ENCODE data around the gene EPS8.

Gene EPS8

GRCh38 chr12:15709551-15709950 is 79.6 kb downstream of the EPS8 start:
- Histone ChIP-seq H2AFZ (ENCODE audit: low read depth, low read length) (no peak overlapping the region), H3K4me3 (ENCODE audit: low read depth in 1 of 2, low read length in 2 of 2) (no peak overlapping the region), H3K36me3 (ENCODE audit: insufficient read depth, low read length) (no peaks in the 10 kb centered on the region), H3K4me2 (ENCODE audit: insufficient read depth, low read length) (no peak overlapping the region), H3K27me3 (ENCODE audit: insufficient read depth, low read length, poor library complexity) (no peaks in the 10 kb centered on the region), H4K20me1 (ENCODE audit: insufficient read depth, low read length) (no peaks in the 10 kb centered on the region), H3K4me1 (ENCODE audit: insufficient read depth, low read length) (no peaks in the 10 kb centered on the region), H3K27ac (ENCODE audit: low read length) (no peak overlapping the region), H3K9me3 (ENCODE audit: insufficient read depth, low read length, severe bottlenecking) (no peaks in the 10 kb centered on the region), H3K9ac (ENCODE audit: low read depth, low read length) (no peak overlapping the region), H3K79me2 (ENCODE audit: insufficient read depth, low read length) (no peaks in the 10 kb centered on the region)
- TF ChIP-seq EZH2 (IDR thresholded peaks at IDR 0.05; ENCODE audit: borderline replicate concordance, low read depth, low read length, severe bottlenecking) (no peak), CTCF (IDR thresholded peaks at IDR 0.05; ENCODE audit: borderline replicate concordance, extremely low read depth, low read length, poor library complexity, severe bottlenecking) (no peak)
- ATAC-seq (ENCODE audit: insufficient read depth, low read depth) (no peak), DNase-seq (no peak)

- Histone ChIP-seq H3K4me3 (ENCODE audit: low read depth in 1 of 2, low read length in 2 of 2) (no peak overlapping the region), H3K4me2 (ENCODE audit: insufficient read depth, low read length) (no peak overlapping the region), H3K4me1 (ENCODE audit: insufficient read depth, low read length) (no peaks in the 10 kb centered on the region), H3K36me3 (ENCODE audit: insufficient read depth, low read length) (no peaks in the 10 kb centered on the region), H3K27me3 (ENCODE audit: insufficient read depth, low read length, poor library complexity) (no peaks in the 10 kb centered on the region), H3K27ac (ENCODE audit: low read length) (no peak overlapping the region), H3K9me3 (ENCODE audit: insufficient read depth, low read length, severe bottlenecking) (no peaks in the 10 kb centered on the region), H3K9ac (ENCODE audit: low read depth, low read length) (no peak overlapping the region), H2AFZ (ENCODE audit: low read depth, low read length) (no peak overlapping the region), H4K20me1 (ENCODE audit: insufficient read depth, low read length) (no peaks in the 10 kb centered on the region), H3K79me2 (ENCODE audit: insufficient read depth, low read length) (no peaks in the 10 kb centered on the region)
- no peak for ATAC-seq (ENCODE audit: insufficient read depth, low read depth)
- TF ChIP-seq EZH2 (IDR thresholded peaks at IDR 0.05; ENCODE audit: borderline replicate concordance, low read depth, low read length, severe bottlenecking) (no peak), CTCF (IDR thresholded peaks at IDR 0.05; ENCODE audit: borderline replicate concordance, extremely low read depth, low read length, poor library complexity, severe bottlenecking) (no peak)
- no peak for DNase-seq
Measured at GRCh38 chr12:15708396-15709076, 80.7 kb downstream of the EPS8 start.

GRCh38 chr12:15707516-15708199 is 81.5 kb downstream of the EPS8 start:
- H3K79me2 ChIP-seq (ENCODE audit: insufficient read depth, low read length), result no peaks in the 10 kb centered on the region
- H3K9me3 ChIP-seq (ENCODE audit: insufficient read depth, low read length, severe bottlenecking), result no peaks in the 10 kb centered on the region
- H2AFZ ChIP-seq (ENCODE audit: low read depth, low read length), result no peak overlapping the region
- ATAC-seq (ENCODE audit: insufficient read depth, low read depth) (no peak), DNase-seq (no peak)
- H4K20me1 ChIP-seq (ENCODE audit: insufficient read depth, low read length), result no peaks in the 10 kb centered on the region
- H3K4me1 ChIP-seq (ENCODE audit: insufficient read depth, low read length), result no peaks in the 10 kb centered on the region
- no peak overlapping the region for H3K9ac ChIP-seq (ENCODE audit: low read depth, low read length)
- no peak overlapping the region for H3K4me3 ChIP-seq (ENCODE audit: low read depth in 1 of 2, low read length in 2 of 2)
- no peak overlapping the region for H3K4me2 ChIP-seq (ENCODE audit: insufficient read depth, low read length)
- H3K27me3 ChIP-seq (ENCODE audit: insufficient read depth, low read length, poor library complexity), result no peaks in the 10 kb centered on the region
- H3K36me3 ChIP-seq (ENCODE audit: insufficient read depth, low read length), result no peaks in the 10 kb centered on the region
- no peak overlapping the region for H3K27ac ChIP-seq (ENCODE audit: low read length)
- no peak for TF ChIP-seq EZH2 (IDR thresholded peaks at IDR 0.05; ENCODE audit: borderline replicate concordance, low read depth, low read length, severe bottlenecking)
- no peak for TF ChIP-seq CTCF (IDR thresholded peaks at IDR 0.05; ENCODE audit: borderline replicate concordance, extremely low read depth, low read length, poor library complexity, severe bottlenecking)

All from DND-41 (cell line).